ENCODE results near the gene TMOD2.

Gene TMOD2

GRCh38 chr15:51750792-51751696, at the start of gene TMOD2:
Gene TMOD2 (plus strand): TSS chr15:51751597. CDS start chr15:51766442, 14,845 bp downstream.
- no peak for TF ChIP-seq CTCF (IDR thresholded peaks at IDR 0.05; ENCODE audit: poor library complexity, severe bottlenecking)
- Histone ChIP-seq H3K4me3 (ENCODE audit: severe bottlenecking) (peak within 1 kb of the TSS; percentile 94), H3K27ac (ENCODE audit: poor library complexity, severe bottlenecking) (no peak within 1 kb of the TSS), H3K9me3 (ENCODE audit: severe bottlenecking) (no peaks in the 10 kb centered on the region), H3K27me3 (ENCODE audit: insufficient read depth, poor library complexity, severe bottlenecking) (peaks cover 9% of the 10 kb centered on the region), H3K36me3 (ENCODE audit: low read depth) (no peaks in the 10 kb centered on the region), H3K4me1 (ENCODE audit: insufficient read depth, poor library complexity, severe bottlenecking) (no peaks in the 10 kb centered on the region)
- DNase-seq (ENCODE audit: low spot score) (no peak), ATAC-seq (ENCODE audit: low read depth) (peak; percentile 84)

- H3K27ac ChIP-seq (ENCODE audit: poor library complexity, severe bottlenecking): no peak overlapping the region
- DNase-seq (ENCODE audit: low spot score) (no peak), ATAC-seq (ENCODE audit: low read depth) (no peak)
- H3K27me3 ChIP-seq (ENCODE audit: insufficient read depth, poor library complexity, severe bottlenecking): peaks cover 42% of the 10 kb centered on the region
- H3K9me3 ChIP-seq (ENCODE audit: severe bottlenecking): peaks cover 2% of the 10 kb centered on the region
- no peak overlapping the region for H3K4me3 ChIP-seq (ENCODE audit: severe bottlenecking)
- H3K36me3 ChIP-seq (ENCODE audit: low read depth): no peaks in the 10 kb centered on the region
- TF ChIP-seq CTCF (IDR thresholded peaks at IDR 0.05; ENCODE audit: poor library complexity, severe bottlenecking): no peak
- no peaks in the 10 kb centered on the region for H3K4me1 ChIP-seq (ENCODE audit: insufficient read depth, poor library complexity, severe bottlenecking)
These were observed 48.7 kb upstream of the TMOD2 start for GRCh38 chr15:51702710-51703109.

- no peaks in the 10 kb centered on the region for H3K9me3 ChIP-seq (ENCODE audit: severe bottlenecking)
These were observed 45.1 kb upstream of the TMOD2 start for GRCh38 chr15:51706291-51706690.

GRCh38 chr15:51706926-51707608, 44.3 kb upstream of the TMOD2 start:
- Histone ChIP-seq H3K4me3 (ENCODE audit: severe bottlenecking) (no peak overlapping the region), H3K27me3 (ENCODE audit: insufficient read depth, poor library complexity, severe bottlenecking) (peaks cover 13% of the 10 kb centered on the region), H3K36me3 (ENCODE audit: low read depth) (no peaks in the 10 kb centered on the region), H3K9me3 (ENCODE audit: severe bottlenecking) (no peaks in the 10 kb centered on the region), H3K4me1 (ENCODE audit: insufficient read depth, poor library complexity, severe bottlenecking) (no peaks in the 10 kb centered on the region), H3K27ac (ENCODE audit: poor library complexity, severe bottlenecking) (no peak overlapping the region)
- ATAC-seq (ENCODE audit: low read depth) (no peak), DNase-seq (ENCODE audit: low spot score) (no peak)
- no peak for TF ChIP-seq CTCF (IDR thresholded peaks at IDR 0.05; ENCODE audit: poor library complexity, severe bottlenecking)

More at GRCh38 chr15:51706291-51706690, 45.1 kb upstream of the TMOD2 start:
- no peaks in the 10 kb centered on the region for H3K4me1 ChIP-seq (ENCODE audit: insufficient read depth, poor library complexity, severe bottlenecking)
- no peak overlapping the region for H3K27ac ChIP-seq (ENCODE audit: poor library complexity, severe bottlenecking)
- DNase-seq (ENCODE audit: low spot score): no peak
- H3K36me3 ChIP-seq (ENCODE audit: low read depth): no peaks in the 10 kb centered on the region
- ATAC-seq (ENCODE audit: low read depth): no peak
- peaks cover 16% of the 10 kb centered on the region for H3K27me3 ChIP-seq (ENCODE audit: insufficient read depth, poor library complexity, severe bottlenecking)
- no peak overlapping the region for H3K4me3 ChIP-seq (ENCODE audit: severe bottlenecking)
- TF ChIP-seq CTCF (IDR thresholded peaks at IDR 0.05; ENCODE audit: poor library complexity, severe bottlenecking): no peak
